OCI-LY3 (cell line): ENCODE measurements around the gene GNAL.
"Not testable (repeated sequence)": the region's sequence is repeated elsewhere in the genome, so short reads cannot be mapped to it uniquely, and the experiment has no call there.

Experiments used
- CTCF ChIP-seq: fragments of 200-600, 300-600 bp; sonication (generic); IDR thresholded peaks from 2 replicates; pipeline ENCODE4 v1.5.1; 2014; ENCODE audit warnings: antibody characterized with exemption, low read length, low read depth
- EZH2phosphoT487 ChIP-seq: fragments of 200-600 bp; shearing (Covaris generic); IDR thresholded peaks from 2 replicates; pipeline ENCODE4 v1.6.1; 2018; ENCODE audit warnings: antibody characterized with exemption, mixed run types, low read depth

- TF ChIP-seq CTCF, EZH2phosphoT487: not testable (repeated sequence)
Measured at GRCh38 chr18:11919522-11919921, 230.5 kb downstream of the GNAL start.
